DMS 273 (cell line): ENCODE data around the gene TDG.

Source experiments
- DNase-seq: peaks from one replicate; lab custom pipeline; 2025; ENCODE audit not compliant: unreplicated experiment; lab: John Stamatoyannopoulos, UW

The TDG gene

GRCh38 chr12:103958621-103959020, 7.1 kb upstream of the TDG start:
- no peak for DNase-seq

- peak; percentile 16 for DNase-seq
Measured at GRCh38 chr12:103960616-103961227, 5.0 kb upstream of the TDG start.

GRCh38 chr12:103962493-103962892, 3.2 kb upstream of the TDG start:
- peak; percentile 8 for DNase-seq

GRCh38 chr12:103964805-103965204, 867 bp upstream of the TDG start:
- no peak for DNase-seq

GRCh38 chr12:103965255-103965589, 450 bp upstream of the TDG start:
- DNase-seq, result no peak

- no peak for DNase-seq
Measured at GRCh38 chr12:103966736-103967135, 1.1 kb downstream of the TDG start.

- no peak for DNase-seq
Measured at GRCh38 chr12:103969391-103969790, 3.7 kb downstream of the TDG start.

GRCh38 chr12:103973909-103974308, 8.2 kb downstream of the TDG start:
- no peak for DNase-seq

GRCh38 chr12:103975368-103975767, 9.7 kb downstream of the TDG start:
- no peak for DNase-seq

GRCh38 chr12:103978384-103978982, 12.8 kb downstream of the TDG start:
- DNase-seq, result no peak

- no peak for DNase-seq
Measured at GRCh38 chr12:103986829-103987228, 21.2 kb downstream of the TDG start.

- DNase-seq, result peak; percentile 12
Measured at GRCh38 chr12:103994235-103994634, 28.6 kb downstream of the TDG start.

- no peak for DNase-seq
Measured at GRCh38 chr12:103996595-103996994, 30.9 kb downstream of the TDG start.

- DNase-seq, result no peak
Measured at GRCh38 chr12:103997286-103997900, 31.7 kb downstream of the TDG start.

GRCh38 chr12:103998976-103999375, 33.3 kb downstream of the TDG start:
- DNase-seq, result peak; percentile 76

- no peak for DNase-seq
Measured at GRCh38 chr12:104000807-104001434, 35.2 kb downstream of the TDG start.

- no peak for DNase-seq
Measured at GRCh38 chr12:104002686-104003085, 37.0 kb downstream of the TDG start.

GRCh38 chr12:104003596-104003995, 37.9 kb downstream of the TDG start:
- no peak for DNase-seq

GRCh38 chr12:104006929-104007328, 41.3 kb downstream of the TDG start:
- DNase-seq, result no peak

- DNase-seq, result no peak
Measured at GRCh38 chr12:104010121-104010520, 44.4 kb downstream of the TDG start.

GRCh38 chr12:104010606-104011169, 45.0 kb downstream of the TDG start:
- DNase-seq, result no peak

GRCh38 chr12:104011253-104011652, 45.6 kb downstream of the TDG start:
- DNase-seq, result no peak
